Astrocyte (in vitro differentiated cells and primary cell): ENCODE measurements around the gene TMEM130.

ENCODE experiments used
- EZH2 ChIP-seq: IDR thresholded peaks from 2 replicates; pipeline ENCODE4 v1.6.1; 2012; ENCODE audit warnings: mild to moderate bottlenecking, low read length, inconsistent platforms; ENCODE audit not compliant: insufficient read depth
- TF ChIP-seq, protein P1 (sequence below): IDR thresholded peaks from 2 replicates; pipeline ENCODE4 v1.5.1; 2011; ENCODE audit warnings: low read depth, mild to moderate bottlenecking, inconsistent platforms, low read length, moderate library complexity; ENCODE audit not compliant: insufficient read depth

DNA sequence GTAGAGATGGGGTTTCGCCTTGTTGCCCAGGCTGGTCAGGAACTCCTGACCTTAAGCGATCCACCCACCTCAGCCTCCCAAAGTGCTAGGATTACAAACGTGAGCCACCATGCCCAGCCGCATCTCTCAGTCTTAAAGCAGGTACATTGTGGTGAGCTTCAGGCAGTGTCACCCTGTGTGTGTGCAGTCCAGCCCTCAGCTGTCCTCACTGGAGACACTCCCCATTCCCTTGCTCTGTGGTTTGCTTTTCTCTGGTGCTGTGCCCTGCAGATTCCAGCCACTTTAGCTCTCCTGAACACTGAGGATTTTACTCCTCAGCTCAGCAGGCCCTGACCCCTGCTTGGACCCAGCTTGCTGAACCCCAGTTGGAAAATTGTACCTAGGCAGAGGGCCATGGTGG lies 14.6 kb upstream of the TMEM130 start:
- TF ChIP-seq, protein P1, sequence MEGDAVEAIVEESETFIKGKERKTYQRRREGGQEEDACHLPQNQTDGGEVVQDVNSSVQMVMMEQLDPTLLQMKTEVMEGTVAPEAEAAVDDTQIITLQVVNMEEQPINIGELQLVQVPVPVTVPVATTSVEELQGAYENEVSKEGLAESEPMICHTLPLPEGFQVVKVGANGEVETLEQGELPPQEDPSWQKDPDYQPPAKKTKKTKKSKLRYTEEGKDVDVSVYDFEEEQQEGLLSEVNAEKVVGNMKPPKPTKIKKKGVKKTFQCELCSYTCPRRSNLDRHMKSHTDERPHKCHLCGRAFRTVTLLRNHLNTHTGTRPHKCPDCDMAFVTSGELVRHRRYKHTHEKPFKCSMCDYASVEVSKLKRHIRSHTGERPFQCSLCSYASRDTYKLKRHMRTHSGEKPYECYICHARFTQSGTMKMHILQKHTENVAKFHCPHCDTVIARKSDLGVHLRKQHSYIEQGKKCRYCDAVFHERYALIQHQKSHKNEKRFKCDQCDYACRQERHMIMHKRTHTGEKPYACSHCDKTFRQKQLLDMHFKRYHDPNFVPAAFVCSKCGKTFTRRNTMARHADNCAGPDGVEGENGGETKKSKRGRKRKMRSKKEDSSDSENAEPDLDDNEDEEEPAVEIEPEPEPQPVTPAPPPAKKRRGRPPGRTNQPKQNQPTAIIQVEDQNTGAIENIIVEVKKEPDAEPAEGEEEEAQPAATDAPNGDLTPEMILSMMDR: no peak
- no peak for TF ChIP-seq EZH2
